Medulla oblongata (tissue), 1 donor: ENCODE results near the gene RYR2.
A peak's percentile ranks its signal among the peaks of the same experiment; 100 is the strongest.
"Not testable (repeated sequence)": the region's sequence is repeated elsewhere in the genome, so short reads cannot be mapped to it uniquely, and the experiment has no call there.

ENCODE experiments used
- DNase-seq: peaks from one replicate; pipeline ENCODE4 v3.0.0-alpha.2; 2015; ENCODE audit errors: extremely low spot score

RYR2 gene

DNA sequence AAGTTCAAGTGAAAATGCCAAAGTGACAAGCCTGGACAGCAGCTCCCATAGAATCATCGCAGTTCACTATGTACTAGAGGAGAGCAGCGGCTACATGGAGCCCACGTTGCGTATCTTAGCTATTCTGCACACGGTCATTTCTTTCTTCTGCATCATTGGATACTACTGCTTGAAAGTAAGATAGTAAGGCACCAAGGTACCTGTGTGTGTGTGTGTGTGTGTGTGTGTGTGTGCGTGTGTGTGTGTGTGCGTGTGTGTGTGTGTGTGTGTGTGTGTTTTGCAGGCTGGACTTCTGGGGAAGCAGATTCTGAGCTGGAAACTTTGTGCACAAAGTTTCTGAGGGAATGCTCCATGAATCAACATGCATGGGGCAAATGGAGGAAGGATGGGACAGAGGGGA lies 750.2 kb downstream of the RYR2 start:
- no peak for DNase-seq

- no peak for DNase-seq
These were observed 750.7 kb downstream of the RYR2 start for GRCh38 chr1:237792726-237793125.

GRCh38 chr1:237794071-237794470 lies 752.1 kb downstream of the RYR2 start:
- no peak for DNase-seq

DNA sequence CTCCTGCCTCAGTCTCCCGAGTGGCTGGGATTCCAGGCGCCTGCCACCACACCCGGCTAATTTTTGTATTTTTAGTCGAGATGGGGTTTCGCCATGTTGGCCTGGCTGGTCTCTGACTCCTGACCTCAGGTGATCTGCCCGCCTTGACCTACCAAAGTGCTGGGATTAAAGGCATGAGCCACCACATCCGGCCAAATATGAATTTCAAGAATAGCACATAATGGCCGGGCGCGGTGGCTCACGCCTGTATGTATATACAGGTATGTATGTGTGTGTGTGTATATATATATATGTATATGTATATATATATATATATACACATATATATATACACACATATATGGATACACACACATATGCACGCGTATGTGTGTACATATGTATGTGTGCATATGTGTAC lies 753.6 kb downstream of the RYR2 start:
- no peak for DNase-seq

DNA sequence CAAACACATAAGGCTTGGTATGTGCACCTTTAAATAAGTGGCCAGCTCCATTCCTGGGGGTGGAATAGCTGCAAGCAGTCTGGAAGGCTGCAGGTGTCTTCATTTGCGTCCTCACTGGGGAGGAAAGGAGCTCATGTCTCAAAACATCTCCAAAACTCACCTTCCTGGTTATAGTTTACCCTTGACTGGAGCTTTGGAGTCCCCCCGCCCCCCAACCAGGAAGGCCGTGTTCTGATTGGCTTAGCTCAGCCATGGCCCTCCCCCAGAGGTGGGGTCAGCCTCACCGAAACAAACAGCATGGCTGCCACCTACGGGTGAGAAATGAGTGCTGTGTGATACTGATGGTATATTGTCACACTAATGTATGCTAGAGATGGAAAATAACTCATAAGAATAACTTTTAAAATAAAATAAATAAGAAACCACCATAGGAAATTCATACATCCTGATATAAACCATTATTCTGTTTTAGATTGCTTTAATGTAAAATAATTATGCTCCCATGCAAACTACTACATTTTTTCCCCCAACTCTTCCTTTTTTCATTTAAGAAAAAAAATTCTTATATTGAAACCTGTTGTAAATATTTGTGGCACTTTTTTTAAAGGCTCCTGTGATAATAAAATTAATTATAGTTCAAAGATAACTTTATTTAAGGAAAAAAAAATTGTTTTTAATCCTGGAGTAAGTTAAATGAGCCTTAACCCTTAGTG lies 757.9 kb downstream of the RYR2 start:
- DNase-seq, result peak; percentile 62

- no peak for DNase-seq
These were observed 762.5 kb downstream of the RYR2 start for GRCh38 chr1:237804516-237804915.

- no peak for DNase-seq
These were observed 767.1 kb downstream of the RYR2 start for GRCh38 chr1:237809099-237809498.

DNA sequence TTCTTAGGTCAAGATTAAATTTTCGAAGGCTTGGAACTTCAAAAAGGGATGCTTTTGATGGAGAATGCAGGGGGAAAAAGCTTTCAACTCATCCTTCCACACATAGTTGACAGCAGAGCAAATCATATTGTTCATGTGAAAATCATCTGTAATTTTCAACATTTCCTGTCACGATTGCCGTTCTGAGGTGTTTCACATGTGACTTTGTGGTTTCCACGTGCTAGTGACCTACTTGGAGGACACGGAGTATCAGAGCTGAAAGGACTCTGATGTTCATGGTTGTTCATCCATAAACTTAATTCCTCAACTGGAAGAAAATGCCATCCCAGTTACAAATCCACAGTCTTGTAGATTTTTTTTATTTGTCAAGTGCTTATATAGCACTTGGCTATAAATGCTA lies 769.6 kb downstream of the RYR2 start:
- no peak for DNase-seq

GRCh38 chr1:237812061-237812460 lies 770.1 kb downstream of the RYR2 start:
- DNase-seq, result no peak

GRCh38 chr1:237814319-237814924 lies 772.4 kb downstream of the RYR2 start:
- no peak for DNase-seq

- DNase-seq, result no peak
These were observed 775.3 kb downstream of the RYR2 start for GRCh38 chr1:237817277-237817676.

DNA sequence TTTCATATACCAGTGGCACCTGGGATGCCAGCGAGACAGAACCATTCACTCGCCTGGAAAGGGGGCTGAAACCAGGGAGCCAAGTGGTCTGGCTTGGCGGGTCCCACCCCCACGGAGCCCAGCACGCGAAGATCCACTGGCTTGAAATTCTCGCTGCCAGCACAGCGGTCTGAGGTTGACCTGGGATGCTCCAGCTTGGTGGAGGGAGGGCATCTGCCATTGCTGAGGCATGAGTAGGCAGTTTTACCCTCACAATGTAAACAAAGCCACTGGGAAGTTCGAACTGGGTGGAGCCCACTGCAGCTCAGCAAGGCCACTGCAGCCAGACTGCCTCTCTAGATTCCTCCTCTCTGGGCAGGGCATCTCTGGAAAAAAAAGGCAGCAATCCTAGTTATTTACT lies 778.6 kb downstream of the RYR2 start:
- DNase-seq, result not testable (repeated sequence)

DNA sequence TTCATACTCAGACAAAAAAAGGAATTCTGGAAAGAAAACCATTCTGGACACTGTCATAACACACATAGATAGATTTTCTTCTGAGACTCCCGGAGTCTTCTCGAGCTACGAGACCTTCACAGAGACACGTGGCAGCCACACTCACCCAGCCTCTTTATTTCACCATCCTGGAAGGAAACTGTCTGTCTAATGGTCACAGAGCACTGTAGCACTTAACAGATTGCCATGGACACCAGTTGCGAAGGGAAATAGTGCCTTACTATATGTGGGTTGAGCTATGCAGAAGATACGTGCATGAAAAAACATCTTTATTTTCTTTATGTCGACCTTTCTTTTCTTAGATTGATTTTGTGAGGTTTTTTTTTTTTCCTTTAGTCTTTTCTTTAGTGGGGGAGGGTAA lies 790.9 kb downstream of the RYR2 start:
- DNase-seq, result no peak

GRCh38 chr1:237834048-237834447 lies 792.1 kb downstream of the RYR2 start:
- no peak for DNase-seq

DNA sequence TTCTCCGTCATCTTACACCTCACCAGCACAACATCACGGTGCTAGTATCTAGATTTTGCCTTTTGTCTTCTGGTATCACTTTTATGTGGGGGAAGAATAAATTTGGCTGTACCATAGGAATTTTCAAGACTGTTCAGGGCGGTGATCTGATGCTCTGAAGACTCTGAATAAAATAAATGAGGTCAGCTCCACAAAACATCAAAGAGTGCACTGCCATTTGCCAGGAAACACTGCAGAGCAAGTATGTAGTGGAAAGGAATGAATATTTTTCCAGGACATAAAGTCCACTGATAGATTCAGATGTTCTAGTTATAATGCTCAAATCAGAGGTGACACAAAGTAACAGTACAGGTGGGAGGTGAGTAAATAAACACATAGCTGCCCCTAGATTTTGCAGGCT lies 792.5 kb downstream of the RYR2 start:
- DNase-seq, result no peak

DNA sequence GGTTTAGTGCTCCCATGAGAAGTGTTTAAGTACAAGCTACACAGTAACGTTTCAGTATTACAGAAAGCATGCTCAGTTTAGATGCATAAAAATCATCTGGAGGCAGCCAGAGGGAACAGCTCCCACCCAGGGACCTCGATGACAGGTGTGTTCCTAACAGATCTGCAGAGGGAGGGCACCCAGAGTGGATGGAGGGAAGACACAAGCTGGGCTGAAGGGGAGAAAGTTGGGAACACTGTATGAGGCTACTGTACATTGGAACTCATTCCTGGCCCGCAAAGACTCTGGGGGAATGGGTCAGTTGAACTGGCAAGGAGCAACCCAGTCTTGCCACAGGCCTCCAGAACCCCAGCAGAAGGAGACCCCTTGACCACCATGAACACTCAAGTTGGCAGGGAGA lies 796.3 kb downstream of the RYR2 start:
- DNase-seq, result no peak

GRCh38 chr1:237838904-237839534 lies 797.0 kb downstream of the RYR2 start:
- no peak for DNase-seq

DNA sequence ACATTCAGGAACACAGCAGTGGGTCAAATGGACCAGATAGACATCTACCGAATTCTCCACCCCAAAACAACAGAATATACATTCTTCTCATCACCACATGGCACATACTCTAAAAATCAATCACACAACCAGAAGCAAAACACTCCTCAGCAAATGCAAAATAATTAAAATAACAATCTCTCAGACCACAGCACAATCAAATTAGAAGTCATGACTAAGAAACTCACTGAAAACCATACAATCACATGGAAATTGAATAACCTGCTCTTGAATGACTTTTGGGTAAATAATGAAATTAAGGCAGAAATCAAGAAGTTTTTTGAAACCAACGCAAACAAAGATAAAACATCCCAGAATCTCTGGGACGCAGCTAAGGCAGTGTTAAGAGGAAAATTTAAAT lies 799.5 kb downstream of the RYR2 start:
- no peak for DNase-seq

DNA sequence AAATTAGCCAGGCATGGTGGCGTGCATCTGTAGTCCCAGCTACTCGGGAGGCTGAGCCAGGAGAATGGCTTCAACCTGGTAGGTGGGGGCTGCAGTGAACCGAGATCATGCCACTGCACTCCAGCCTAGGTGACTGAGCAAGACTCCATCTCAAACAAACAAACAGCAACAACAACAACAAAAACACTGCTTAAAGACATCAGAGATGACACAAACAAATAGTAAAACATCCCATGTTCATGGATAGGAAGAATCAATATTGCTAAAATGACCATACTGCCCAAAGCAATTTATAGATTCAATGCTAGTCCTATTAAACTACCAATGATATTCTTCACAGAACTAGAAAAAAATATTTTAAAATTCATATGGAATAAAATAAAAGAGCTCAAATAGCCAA lies 801.5 kb downstream of the RYR2 start:
- DNase-seq, result not testable (repeated sequence)

DNA sequence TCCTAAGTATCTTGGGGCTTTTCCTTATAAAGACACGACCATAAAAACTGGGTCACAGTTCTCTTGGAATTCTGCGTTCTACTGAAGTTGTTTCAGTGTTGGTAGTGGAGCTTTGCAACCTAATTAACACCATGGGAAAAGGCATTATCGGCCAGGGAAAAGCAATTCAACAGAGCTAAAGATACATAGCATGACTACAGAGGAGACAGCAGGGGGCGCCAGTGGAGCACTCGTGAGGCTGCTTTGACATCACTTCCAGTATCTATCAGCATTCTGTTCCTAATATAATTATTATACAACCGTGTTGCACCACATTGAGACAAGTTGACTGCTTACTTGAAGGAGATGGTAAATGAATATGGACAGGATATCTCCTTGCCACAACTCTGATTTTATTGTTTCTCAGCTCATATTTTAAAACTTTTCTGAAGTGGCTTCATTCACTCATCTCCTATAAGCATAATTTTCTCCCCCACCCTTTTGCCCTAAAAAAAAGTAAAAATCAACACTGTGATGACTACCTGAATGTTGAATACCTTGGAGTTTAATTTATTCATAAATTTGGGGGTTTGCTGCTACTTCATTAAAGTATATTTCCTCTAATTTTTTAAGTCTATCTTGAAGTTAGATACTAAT lies 809.3 kb downstream of the RYR2 start:
- peak; percentile 54 for DNase-seq

GRCh38 chr1:237852342-237852741 lies 810.4 kb downstream of the RYR2 start:
- DNase-seq, result no peak

- DNase-seq, result no peak
These were observed 815.5 kb downstream of the RYR2 start for GRCh38 chr1:237857455-237857854.

DNA sequence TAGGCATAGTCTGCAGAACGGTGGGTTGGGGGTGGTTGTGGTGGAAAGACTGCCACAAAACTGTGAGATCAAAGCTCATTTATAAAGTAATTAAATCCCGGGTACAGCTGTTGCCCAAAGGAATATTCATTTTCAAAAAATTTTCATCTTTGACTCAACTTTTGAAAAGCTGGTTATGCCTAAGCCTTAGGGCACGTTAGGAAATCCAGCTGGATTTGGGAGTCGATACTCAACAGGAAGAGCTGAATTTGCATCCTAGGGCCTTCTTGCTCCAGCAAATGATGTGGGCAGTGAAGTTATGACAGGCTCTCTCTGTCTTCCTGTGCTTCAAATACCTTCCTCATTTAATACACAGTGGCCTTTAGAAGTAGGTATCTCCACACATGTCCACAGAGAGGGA lies 817.0 kb downstream of the RYR2 start:
- no peak for DNase-seq
